ENCODE results near the gene SAPCD1. TPM values are rescaled to one million over a fixed set of nuclear protein-coding genes. Genes with fewer than 3 reads are reported as not detected.

The SAPCD1 gene
- polyA plus RNA-seq, 6 donors from 2014 or later = 0.96 TPM; not detected in 5

GRCh38 chr6:31744422-31744821 lies 18.0 kb upstream of the SAPCD1 start:
- H3K4me3 Mint-ChIP-seq = peak overlapping the region in 1 of 8 donors; percentile 5
- peaks cover 0 to 4% of the 10 kb centered on the region in 2 donors for H3K36me3 Mint-ChIP-seq

GRCh38 chr6:31749301-31750036 lies 13.0 kb upstream of the SAPCD1 start:
- no peaks in the 10 kb centered on the region for H3K9me3 Mint-ChIP-seq
- H3K27ac Mint-ChIP-seq = peak overlapping the region in 1 of 6 donors; percentile 22
- no peaks in the 10 kb centered on the region for H3K36me3 Mint-ChIP-seq
- DNase-seq = no peak
- ATAC-seq (ENCODE audit: low read depth in 2 of 2) = no peak
- H3K4me3 Mint-ChIP-seq = peak overlapping the region in 1 of 8 donors; percentile 5
- H3K4me1 Mint-ChIP-seq = no peaks in the 10 kb centered on the region
- no peaks in the 10 kb centered on the region for H3K27me3 Mint-ChIP-seq

More at GRCh38 chr6:31744422-31744821, 18.0 kb upstream of the SAPCD1 start:
- Mint-ChIP-seq H3K27me3 (no peaks in the 10 kb centered on the region), H3K4me1 (peaks cover 11 to 21% (median 14%) of the 10 kb centered on the region in 3 donors), H3K27ac (peak overlapping the region in 2 of 6 donors; percentile 6 to 49), H3K9me3 (no peaks in the 10 kb centered on the region)
- ATAC-seq (ENCODE audit: low read depth in 2 of 2) (no peak), DNase-seq (no peak)

GRCh38 chr6:31750411-31751022 lies 11.9 kb upstream of the SAPCD1 start:
- Mint-ChIP-seq H3K36me3 (no peaks in the 10 kb centered on the region), H3K27ac (no peak overlapping the region), H3K4me1 (no peaks in the 10 kb centered on the region), H3K9me3 (no peaks in the 10 kb centered on the region), H3K27me3 (no peaks in the 10 kb centered on the region), H3K4me3 (no peak overlapping the region)
- no peak for DNase-seq
- no peak for ATAC-seq (ENCODE audit: low read depth in 2 of 2)

- ATAC-seq (ENCODE audit: low read depth in 2 of 2) = no peak
- no peak overlapping the region for H3K4me3 Mint-ChIP-seq
- H3K9me3 Mint-ChIP-seq = no peaks in the 10 kb centered on the region
- no peak overlapping the region for H3K27ac Mint-ChIP-seq
- no peak for DNase-seq
- H3K4me1 Mint-ChIP-seq = no peaks in the 10 kb centered on the region
- no peaks in the 10 kb centered on the region for H3K27me3 Mint-ChIP-seq
- peaks cover 0 to under 1% of the 10 kb centered on the region in 2 donors for H3K36me3 Mint-ChIP-seq
These were observed 9.6 kb upstream of the SAPCD1 start for GRCh38 chr6:31752739-31753319.

GRCh38 chr6:31758281-31758680 lies 4.2 kb upstream of the SAPCD1 start:
- H3K27ac Mint-ChIP-seq = no peak overlapping the region
- DNase-seq (no peak), ATAC-seq (ENCODE audit: low read depth in 2 of 2) (no peak)
- H3K36me3 Mint-ChIP-seq = peaks cover 0 to 23% of the 10 kb centered on the region in 2 donors
- no peak overlapping the region for H3K4me3 Mint-ChIP-seq
- no peaks in the 10 kb centered on the region for H3K27me3 Mint-ChIP-seq
- no peaks in the 10 kb centered on the region for H3K9me3 Mint-ChIP-seq
- peaks cover 0 to 10% (median 0%) of the 10 kb centered on the region in 3 donors for H3K4me1 Mint-ChIP-seq

- Mint-ChIP-seq H3K4me3 (no peak overlapping the region), H3K27me3 (no peaks in the 10 kb centered on the region), H3K27ac (peak overlapping the region in 2 of 6 donors; percentile 31 to 72), H3K36me3 (peaks cover 0 to 23% of the 10 kb centered on the region in 2 donors), H3K4me1 (peaks cover 0 to 10% (median 0%) of the 10 kb centered on the region in 3 donors), H3K9me3 (no peaks in the 10 kb centered on the region)
- ATAC-seq (ENCODE audit: low read depth in 2 of 2) (no peak), DNase-seq (no peak)
These were observed 1.7 kb upstream of the SAPCD1 start for GRCh38 chr6:31760790-31761189.

- DNase-seq = no peak
- Mint-ChIP-seq H3K36me3 (peaks cover 0 to 23% of the 10 kb centered on the region in 2 donors), H3K27me3 (no peaks in the 10 kb centered on the region), H3K4me3 (no peak overlapping the region), H3K9me3 (no peaks in the 10 kb centered on the region), H3K4me1 (peaks cover 0 to 10% (median 0%) of the 10 kb centered on the region in 3 donors), H3K27ac (peak overlapping the region in 1 of 6 donors; percentile 72)
- no peak for ATAC-seq (ENCODE audit: low read depth in 2 of 2)
These were observed 1.1 kb upstream of the SAPCD1 start for GRCh38 chr6:31761343-31761742.

GRCh38 chr6:31762878-31763618 lies 592 bp downstream of the SAPCD1 start:
- no peak for ATAC-seq (ENCODE audit: low read depth in 2 of 2)
- peaks cover 0 to 20% of the 10 kb centered on the region in 2 donors for H3K36me3 Mint-ChIP-seq
- peak overlapping the region in 1 of 6 donors; percentile 42 for H3K27ac Mint-ChIP-seq
- no peak for DNase-seq
- H3K4me1 Mint-ChIP-seq = peaks cover 0 to 9% (median 0%) of the 10 kb centered on the region in 3 donors
- H3K9me3 Mint-ChIP-seq = no peaks in the 10 kb centered on the region
- H3K4me3 Mint-ChIP-seq = peak overlapping the region in 1 of 8 donors; percentile 76
- no peaks in the 10 kb centered on the region for H3K27me3 Mint-ChIP-seq

- Mint-ChIP-seq H3K36me3 (peaks cover 0 to 16% of the 10 kb centered on the region in 2 donors), H3K4me3 (peak overlapping the region in 1 of 8 donors; percentile 76), H3K9me3 (no peaks in the 10 kb centered on the region), H3K4me1 (peaks cover 0 to 6% (median 0%) of the 10 kb centered on the region in 3 donors), H3K27me3 (no peaks in the 10 kb centered on the region), H3K27ac (peak overlapping the region in 1 of 6 donors; percentile 0)
- no peak for DNase-seq
- ATAC-seq (ENCODE audit: low read depth in 2 of 2) = no peak
These were observed 1.1 kb downstream of the SAPCD1 start for GRCh38 chr6:31763619-31763940.

- no peak for DNase-seq
- Mint-ChIP-seq H3K27ac (peak overlapping the region in 2 of 6 donors; percentile 35 to 37), H3K36me3 (peaks cover 0 to 16% of the 10 kb centered on the region in 2 donors), H3K4me1 (peaks cover 0 to 6% (median under 1%) of the 10 kb centered on the region in 3 donors), H3K9me3 (no peaks in the 10 kb centered on the region), H3K4me3 (no peak overlapping the region), H3K27me3 (no peaks in the 10 kb centered on the region)
- ATAC-seq (ENCODE audit: low read depth in 2 of 2) = no peak
These were observed 1.7 kb downstream of the SAPCD1 start for GRCh38 chr6:31764198-31764597.

- Mint-ChIP-seq H3K36me3 (peaks cover 0 to 8% of the 10 kb centered on the region in 2 donors), H3K27me3 (no peaks in the 10 kb centered on the region), H3K9me3 (no peaks in the 10 kb centered on the region), H3K4me3 (no peak overlapping the region), H3K4me1 (peaks cover 8 to 13% (median 8%) of the 10 kb centered on the region in 3 donors), H3K27ac (no peak overlapping the region)
- DNase-seq (no peak), ATAC-seq (ENCODE audit: low read depth in 2 of 2) (no peak)
These were observed 3.1 kb downstream of the SAPCD1 start for GRCh38 chr6:31765559-31765909.

GRCh38 chr6:31765910-31766794 lies 3.7 kb downstream of the SAPCD1 start:
- ATAC-seq (ENCODE audit: low read depth in 2 of 2) = no peak
- Mint-ChIP-seq H3K4me3 (no peak overlapping the region), H3K27me3 (no peaks in the 10 kb centered on the region), H3K4me1 (peaks cover 8% of the 10 kb centered on the region in 3 donors), H3K36me3 (peaks cover 0 to 2% of the 10 kb centered on the region in 2 donors), H3K9me3 (no peaks in the 10 kb centered on the region), H3K27ac (no peak overlapping the region)
- DNase-seq = no peak

All from naive B cell (primary cell).